Thoracic aorta (tissue), 2 donors: ENCODE measurements around the gene ZNF649. TPM values are rescaled to one million over a fixed set of nuclear protein-coding genes. Genes with fewer than 3 reads are reported as not detected.
A peak's percentile ranks its signal among the peaks of the same experiment; 100 is the strongest.

Experiments used
- ATAC-seq: fragments of 150-250 bp; one replicate; pipeline ENCODE4 v1.8.0; 2017; ENCODE audit warnings: low read depth; ENCODE audit not compliant: insufficient number of reproducible peaks, low FRiP score
- DNase-seq: peaks from one replicate; pipeline ENCODE4 v3.0.0-alpha.2; 2020; ENCODE audit warnings: low spot score
- H3K27ac ChIP-seq, 2 donors: fragments of 200-600 bp; sonication (generic); 1 replicate in 1 of 2; 2 replicates in 1 of 2; pipeline ENCODE4 v1.5.1; 2016; ENCODE audit warnings: mild to moderate bottlenecking in 2 of 2, moderate library complexity in 2 of 2
- H3K27me3 ChIP-seq: fragments of 200-600 bp; sonication (generic); replicated peaks from 2 replicates; pipeline ENCODE4 v1.6.0; 2016; ENCODE audit warnings: mild to moderate bottlenecking; ENCODE audit not compliant: insufficient read depth
- H3K36me3 ChIP-seq: fragments of 200-600 bp; sonication (generic); one replicate; pipeline ENCODE4 v1.5.1; 2016
- H3K4me1 ChIP-seq, 2 donors: fragments of 200-600 bp; sonication (generic); 1 replicate in 1 of 2; 2 replicates in 1 of 2; pipeline versions ENCODE4 v1.5.1 to v1.6.0; 2016; ENCODE audit warnings: low read depth in 2 of 2, mild to moderate bottlenecking in 1 of 2; ENCODE audit not compliant: control insufficient read depth in 1 of 2
- H3K4me3 ChIP-seq: fragments of 200-600 bp; sonication (generic); 2 replicates; pipeline ENCODE4 v1.5.1; 2016; ENCODE audit warnings: mild to moderate bottlenecking
- H3K9me3 ChIP-seq: fragments of 200-600 bp; sonication (generic); 2 replicates; pipeline ENCODE4 v1.5.1; 2016
- CTCF ChIP-seq: fragments of 200-600 bp; sonication (generic); IDR thresholded peaks from one replicate; pipeline ENCODE4 v1.5.1; 2019; ENCODE audit warnings: antibody characterized with exemption
- total RNA-seq, 2 donors: library from RNA; depleted of rRNA; stranded (reverse); fragments of >200 nt; gene quantifications; one replicate each; pipeline versions ENCODE4 v1.1.0 to v1.2.3, GENCODE V29; 2016

ZNF649 gene
- 10 to 100 TPM in 1 of 2 donors, 1 to 10 TPM in 1; 6.6 to 20.2 TPM for total RNA-seq

- ATAC-seq, result peak; percentile 65
- Histone ChIP-seq H3K36me3 (peaks cover 9% of the 10 kb centered on the region), H3K9me3 (peaks cover 21% of the 10 kb centered on the region), H3K27me3 (no peaks in the 10 kb centered on the region), H3K4me3 (peak within 1 kb of the TSS; percentile 79), H3K4me1 (peaks cover 6 to 14% of the 10 kb centered on the region in 2 donors), H3K27ac (peak within 1 kb of the TSS; percentile 67 to 68)
- TF ChIP-seq CTCF, result no peak
- DNase-seq, result peak; percentile 29
These were observed at the start of gene ZNF649 for GRCh38 chr19:51904331-51905165. ZNF649 (minus strand) TSS chr19:51905017; CDS start chr19:51900107, 4,910 bp downstream.

- Histone ChIP-seq H3K9me3 (peaks cover 70% of the 10 kb centered on the region), H3K36me3 (peaks cover 19% of the 10 kb centered on the region), H3K27ac (no peak overlapping the region), H3K4me1 (no peaks in the 10 kb centered on the region), H3K4me3 (peak overlapping the region; percentile 6), H3K27me3 (no peaks in the 10 kb centered on the region)
- DNase-seq (no peak), ATAC-seq (no peak)
- no peak for TF ChIP-seq CTCF
These were observed 44.2 kb upstream of the ZNF649 start for GRCh38 chr19:51948975-51949374.

- DNase-seq, result no peak
- Histone ChIP-seq H3K27me3 (no peaks in the 10 kb centered on the region), H3K36me3 (peaks cover 42% of the 10 kb centered on the region), H3K9me3 (peaks cover 89% of the 10 kb centered on the region), H3K27ac (no peak overlapping the region), H3K4me3 (no peak overlapping the region), H3K4me1 (no peaks in the 10 kb centered on the region)
- no peak for TF ChIP-seq CTCF
- no peak for ATAC-seq
These were observed 41.8 kb upstream of the ZNF649 start for GRCh38 chr19:51946602-51947001.

GRCh38 chr19:51944798-51945552 lies 40.2 kb upstream of the ZNF649 start:
- Histone ChIP-seq H3K4me1 (no peaks in the 10 kb centered on the region), H3K36me3 (peaks cover 58% of the 10 kb centered on the region), H3K4me3 (peak overlapping the region; percentile 12), H3K27ac (no peak overlapping the region), H3K9me3 (peaks cover 94% of the 10 kb centered on the region), H3K27me3 (no peaks in the 10 kb centered on the region)
- DNase-seq, result no peak
- ATAC-seq, result no peak
- TF ChIP-seq CTCF, result no peak

- H3K27ac ChIP-seq, result no peak overlapping the region
- DNase-seq (no peak), ATAC-seq (no peak)
- H3K27me3 ChIP-seq, result no peaks in the 10 kb centered on the region
- no peak overlapping the region for H3K4me3 ChIP-seq
- peaks cover 95% of the 10 kb centered on the region for H3K9me3 ChIP-seq
- H3K36me3 ChIP-seq, result peaks cover 87% of the 10 kb centered on the region
- TF ChIP-seq CTCF, result no peak
- H3K4me1 ChIP-seq, result no peaks in the 10 kb centered on the region
These were observed 34.1 kb upstream of the ZNF649 start for GRCh38 chr19:51938936-51939335.
